Kidney (tissue), 14 donors: Measurements from ENCODE around the gene ZNF440. TPM values are rescaled to one million over a fixed set of nuclear protein-coding genes. Genes with fewer than 3 reads are reported as not detected.
"Not testable (repeated sequence)": the region's sequence is repeated elsewhere in the genome, so short reads cannot be mapped to it uniquely, and the experiment has no call there.

Experiments used
- DNase-seq, 5 donors: peaks; one replicate each; pipeline ENCODE4 v3.0.0-alpha.2; 2013 to 2020
- FAIRE-seq: peaks from 2 replicates; lab custom pipeline; 2012; peaks lifted over from hg19 to GRCh38; lab: Jason Lieb, UNC
- H3K27ac ChIP-seq, 2 donors: one replicate each; pipeline ENCODE4 v1.7.0; 2013; ENCODE audit warnings: low read depth in 2 of 2, low read length in 2 of 2, inconsistent platforms in 1 of 2
- H3K27me3 ChIP-seq: one replicate; pipeline ENCODE4 v1.7.1; 2013; ENCODE audit warnings: low read length, inconsistent platforms; ENCODE audit not compliant: control insufficient read depth, insufficient read depth
- H3K36me3 ChIP-seq, 3 donors: one replicate each; pipeline versions ENCODE4 v1.7.0 to v1.7.1; 2013; ENCODE audit warnings: low read length in 3 of 3, control low read depth in 1 of 3, inconsistent platforms in 1 of 3; ENCODE audit not compliant: insufficient read depth in 3 of 3, control insufficient read depth in 2 of 3
- H3K4me1 ChIP-seq, 3 donors: one replicate each; pipeline versions ENCODE4 v1.7.0 to v1.7.1; 2013; ENCODE audit warnings: low read length in 3 of 3, inconsistent platforms in 1 of 3, low read depth in 1 of 3; ENCODE audit not compliant: control insufficient read depth in 2 of 3, insufficient read depth in 2 of 3
- H3K4me3 ChIP-seq, 3 donors: one replicate each; pipeline versions ENCODE4 v1.7.0 to v1.8.1; 2013; ENCODE audit warnings: low read length in 3 of 3, control low read depth in 1 of 3, inconsistent platforms in 1 of 3
- H3K9ac ChIP-seq, 3 donors: one replicate each; pipeline versions ENCODE4 v1.7.0 to v1.7.1; 2013; ENCODE audit warnings: low read length in 3 of 3, control low read depth in 1 of 3, inconsistent platforms in 1 of 3
- H3K9me3 ChIP-seq, 3 donors: one replicate each; pipeline versions ENCODE4 v1.7.0 to v1.7.1; 2013; ENCODE audit warnings: low read length in 3 of 3, control low read depth in 1 of 3, inconsistent platforms in 1 of 3; ENCODE audit not compliant: control insufficient read depth in 2 of 3, insufficient read depth in 1 of 3
- intact Hi-C: fragments of 100-400 bp; cut with DNase I; formaldehyde crosslinking; loops from one replicate; pipeline ENCODE4 v1.11.1; 2022
- polyA plus RNA-seq: library from polyadenylated mRNA; stranded (reverse); fragments of 350-450 nt; fragmentation: Illumina TruSeq; extraction: RNeasy Lipid Tissue Mini Kit (QIAGEN cat#74804); gene quantifications from one replicate; pipeline ENCODE4 v1.2.3, GENCODE V29; 2014; ENCODE audit warnings: low read depth, low replicate concordance; ENCODE audit not compliant: insufficient read depth
- total RNA-seq: library from RNA; stranded (reverse); fragmentation: NEBNext Ultra II Directional; extraction: Animal tissue kit (Norgen Biotek cat#: 25700); gene quantifications from one replicate; pipeline ENCODE4 v1.2.1, GENCODE V29; 2021
- TF ChIP-seq, protein P1 (sequence below): IDR thresholded peaks from 3 replicates; pipeline ENCODE4 v1.5.1; 2012; ENCODE audit warnings: mild to moderate bottlenecking, moderate library complexity, borderline replicate concordance; ENCODE audit not compliant: insufficient read depth; ENCODE audit errors: extremely low read depth
- donor health status: control.
- donor health status: control.
- donor health status: control.
- donor health status: control.
- donor health status: control.
- donor health status: DM: yes; HTN: yes; CAD: no.
- donor health status: Normal renal cell carcinoma (clear cell type).

The ZNF440 gene
- total and polyA plus RNA-seq, 2 donors from 2014 or later = 3.0 to 21.0 TPM

- FAIRE-seq (no peak), DNase-seq (no peak)
- Histone ChIP-seq H3K9ac (no peak overlapping the region), H3K36me3 (peaks cover 10 to 23% (median 16%) of the 10 kb centered on the region in 3 donors), H3K27me3 (no peaks in the 10 kb centered on the region), H3K9me3 (peaks cover 1 to 31% (median 17%) of the 10 kb centered on the region in 3 donors), H3K27ac (no peak overlapping the region), H3K4me3 (no peak overlapping the region), H3K4me1 (no peaks in the 10 kb centered on the region)
- intact Hi-C loops = no loop called here
- TF ChIP-seq, protein P1, sequence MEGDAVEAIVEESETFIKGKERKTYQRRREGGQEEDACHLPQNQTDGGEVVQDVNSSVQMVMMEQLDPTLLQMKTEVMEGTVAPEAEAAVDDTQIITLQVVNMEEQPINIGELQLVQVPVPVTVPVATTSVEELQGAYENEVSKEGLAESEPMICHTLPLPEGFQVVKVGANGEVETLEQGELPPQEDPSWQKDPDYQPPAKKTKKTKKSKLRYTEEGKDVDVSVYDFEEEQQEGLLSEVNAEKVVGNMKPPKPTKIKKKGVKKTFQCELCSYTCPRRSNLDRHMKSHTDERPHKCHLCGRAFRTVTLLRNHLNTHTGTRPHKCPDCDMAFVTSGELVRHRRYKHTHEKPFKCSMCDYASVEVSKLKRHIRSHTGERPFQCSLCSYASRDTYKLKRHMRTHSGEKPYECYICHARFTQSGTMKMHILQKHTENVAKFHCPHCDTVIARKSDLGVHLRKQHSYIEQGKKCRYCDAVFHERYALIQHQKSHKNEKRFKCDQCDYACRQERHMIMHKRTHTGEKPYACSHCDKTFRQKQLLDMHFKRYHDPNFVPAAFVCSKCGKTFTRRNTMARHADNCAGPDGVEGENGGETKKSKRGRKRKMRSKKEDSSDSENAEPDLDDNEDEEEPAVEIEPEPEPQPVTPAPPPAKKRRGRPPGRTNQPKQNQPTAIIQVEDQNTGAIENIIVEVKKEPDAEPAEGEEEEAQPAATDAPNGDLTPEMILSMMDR = no peak
These were observed 18.3 kb downstream of the ZNF440 start for GRCh38 chr19:11832253-11832912.

DNA sequence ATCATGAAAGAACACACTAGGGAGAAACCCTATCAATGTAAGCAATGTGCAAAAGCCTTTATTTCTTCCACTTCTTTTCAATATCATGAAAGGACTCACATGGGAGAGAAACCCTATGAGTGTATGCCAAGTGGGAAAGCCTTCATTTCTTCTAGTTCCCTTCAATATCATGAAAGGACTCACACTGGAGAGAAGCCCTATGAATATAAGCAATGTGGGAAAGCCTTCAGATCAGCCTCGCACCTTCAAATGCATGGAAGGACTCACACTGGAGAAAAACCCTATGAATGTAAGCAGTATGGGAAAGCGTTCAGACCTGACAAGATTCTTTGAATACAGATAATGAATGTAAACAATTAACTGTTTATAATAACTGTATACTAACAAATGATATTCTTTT is 19.5 kb downstream of the ZNF440 start:
- TF ChIP-seq, protein P1 = no peak
- H3K27ac ChIP-seq = no peak overlapping the region
- DNase-seq (no peak), FAIRE-seq (no peak)
- H3K27me3 ChIP-seq = no peaks in the 10 kb centered on the region
- H3K9ac ChIP-seq = no peak overlapping the region
- peaks cover 1 to 31% (median 17%) of the 10 kb centered on the region in 3 donors for H3K9me3 ChIP-seq
- peaks cover 10 to 23% (median 16%) of the 10 kb centered on the region in 3 donors for H3K36me3 ChIP-seq
- intact Hi-C loops = no loop called here
- H3K4me1 ChIP-seq = no peaks in the 10 kb centered on the region
- no peak overlapping the region for H3K4me3 ChIP-seq

DNA sequence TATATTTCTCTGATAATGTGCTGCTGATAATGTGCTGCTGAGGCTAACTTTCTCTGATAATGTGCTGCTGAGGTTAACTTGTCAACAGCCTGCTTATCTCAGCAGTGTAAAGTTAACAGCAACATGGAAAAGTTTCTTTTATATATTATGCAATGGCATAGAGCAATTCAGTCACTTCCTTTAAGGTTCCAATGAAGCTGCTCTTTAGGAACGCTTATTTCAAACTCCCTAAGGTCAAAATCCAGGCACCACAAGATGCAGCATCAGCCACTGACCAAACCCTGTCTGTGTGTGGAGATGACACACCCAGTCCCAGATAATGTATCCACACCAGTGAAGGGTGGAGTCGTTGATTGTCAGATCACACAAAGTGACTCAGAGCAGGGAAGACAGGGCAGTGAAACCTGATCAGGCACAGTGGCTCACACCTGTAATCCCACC is 21.6 kb downstream of the ZNF440 start:
- H3K4me3 ChIP-seq, H3K9ac ChIP-seq, H3K27me3 ChIP-seq, H3K27ac ChIP-seq, intact Hi-C loops, DNase-seq, H3K4me1 ChIP-seq, FAIRE-seq: not testable (repeated sequence)
- H3K9me3 ChIP-seq = peaks cover 1 to 27% (median 17%) of the 10 kb centered on the region in 3 donors
- peaks cover 8 to 23% (median 16%) of the 10 kb centered on the region in 3 donors for H3K36me3 ChIP-seq

DNA sequence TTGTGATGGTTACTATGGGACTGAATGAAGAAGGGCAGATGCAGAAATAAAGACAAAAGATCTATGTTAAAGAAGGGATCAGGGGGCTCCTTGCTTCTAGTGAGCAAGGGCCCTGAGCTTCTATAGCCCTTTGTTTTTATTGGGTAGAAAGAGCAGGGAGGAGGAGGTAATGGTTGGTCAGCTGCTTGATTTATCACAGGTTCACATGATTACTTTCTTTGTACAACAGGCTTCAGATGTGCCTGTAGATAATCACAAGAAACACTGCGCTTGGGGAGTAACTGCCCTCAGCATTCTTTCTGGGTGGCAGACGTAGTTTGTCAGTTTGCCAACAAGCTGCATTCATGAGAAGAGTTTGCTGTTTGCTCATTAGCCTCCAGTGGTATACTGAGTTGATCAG is 29.6 kb downstream of the ZNF440 start:
- no peaks in the 10 kb centered on the region for H3K36me3 ChIP-seq
- FAIRE-seq (no peak), DNase-seq (peak in 4 of 5 donors; percentile 39 to 79 (median 62))
- TF ChIP-seq, protein P1 = no peak
- intact Hi-C loops = no loop called here
- peaks cover 0 to 3% (median 0%) of the 10 kb centered on the region in 3 donors for H3K4me1 ChIP-seq
- H3K27me3 ChIP-seq = no peaks in the 10 kb centered on the region
- H3K9me3 ChIP-seq = no peaks in the 10 kb centered on the region
- H3K9ac ChIP-seq = no peak overlapping the region
- H3K27ac ChIP-seq = no peak overlapping the region
- no peak overlapping the region for H3K4me3 ChIP-seq

- H3K9ac ChIP-seq, H3K27ac ChIP-seq, H3K9me3 ChIP-seq, intact Hi-C loops, H3K4me1 ChIP-seq, FAIRE-seq, H3K4me3 ChIP-seq, H3K36me3 ChIP-seq, H3K27me3 ChIP-seq: not testable (repeated sequence)
- peak in 1 of 5 donors; percentile 11 for DNase-seq
These were observed 33.5 kb downstream of the ZNF440 start for GRCh38 chr19:11847615-11848014.
